ENCODE results near the gene SIL1. TPM values are rescaled to one million over a fixed set of nuclear protein-coding genes. Genes with fewer than 3 reads are reported as not detected.

The SIL1 gene
- total and polyA plus RNA-seq, 2 of the 4 experiments (the other 2 are of a cell fraction): 56.1 to 66.0 TPM

GRCh38 chr5:139141446-139142204 is 56.5 kb downstream of the SIL1 start:
- ATAC-seq (ENCODE audit: low read depth): peak; percentile 69
- CTCF ChIA-PET: interaction anchor here (0.6 to 0.7 kb wide), 2 partner anchors 163 to 531 kb away, joined by 3 to 4 read pairs; no protein-coding TSS in a partner anchor

More at GRCh38 chr5:139141446-139142204, 56.5 kb downstream of the SIL1 start:
- Histone ChIP-seq H3K18ac (ENCODE audit: low read depth, low read length) (no peak overlapping the region), H2AK9ac (replicated peaks; ENCODE audit: low read depth, low read length, poor library complexity) (no peak overlapping the region), H3K27me3 (ENCODE audit: control insufficient read depth, insufficient read depth, low read length) (no peaks in the 10 kb centered on the region), H2BK120ac (ENCODE audit: low read depth, low read length) (no peak overlapping the region), H3K4me2 (ENCODE audit: low read depth, low read length) (no peak overlapping the region), H3K4ac (ENCODE audit: low read depth, low read length) (no peak overlapping the region), H3K9me1 (ENCODE audit: insufficient read depth, low read length) (peaks cover 10% of the 10 kb centered on the region), H2BK20ac (ENCODE audit: low read depth, low read length) (no peak overlapping the region), H2AK5ac (ENCODE audit: low read depth, low read length) (no peak overlapping the region), H3K14ac (replicated peaks; ENCODE audit: low read depth, low read length) (no peak overlapping the region), H3K9ac (ENCODE audit: low read depth, low read length) (no peak overlapping the region), H2AFZ (replicated peaks; ENCODE audit: low read length, poor library complexity) (no peak overlapping the region), H3K56ac (ENCODE audit: extremely low read depth, insufficient read depth, low read length) (no peak overlapping the region), H4K91ac (ENCODE audit: insufficient read depth, low read depth, low read length) (no peak overlapping the region), H3K23ac (ENCODE audit: low read depth, low read length) (no peak overlapping the region), H3K36me3 (ENCODE audit: control insufficient read depth, insufficient read depth, low read length) (no peaks in the 10 kb centered on the region), H4K5ac (ENCODE audit: low read depth, low read length) (no peak overlapping the region), H2BK5ac (ENCODE audit: low read depth, low read length, poor library complexity, severe bottlenecking) (no peak overlapping the region), H3K4me3 (ENCODE audit: insufficient read depth, low read depth, low read length) (no peak overlapping the region), H3K27ac (ENCODE audit: insufficient read depth, low read length) (no peak overlapping the region), H4K8ac (ENCODE audit: low read depth in 2 of 2, low read length in 2 of 2) (no peak overlapping the region), H3K79me1 (ENCODE audit: low read depth in 1 of 2, low read length in 2 of 2) (peaks cover 7 to 35% of the 10 kb centered on the region in 2 experiments; a peak in 3 of 4 replicates), H2BK15ac (ENCODE audit: low read depth, low read length) (no peak overlapping the region), H3K4me1 (ENCODE audit: control insufficient read depth, insufficient read depth, low read length) (peaks cover 18% of the 10 kb centered on the region), H4K20me1 (ENCODE audit: insufficient read depth, low read length) (peaks cover 30% of the 10 kb centered on the region; the same call in 1 of the 2 replicates), H3K9me3 (ENCODE audit: control insufficient read depth, insufficient read depth, low read length) (no peaks in the 10 kb centered on the region)
- dilution Hi-C loops (cut with HindIII; ENCODE audit: low sequenced_read_pairs, unreplicated experiment): no loop called here
- POLR2A ChIA-PET (ENCODE audit: unreplicated experiment): no interaction called here
- no CpG with 5 or more reads among the region's 3 CpGs for WGBS, 2 experiments (ENCODE audit: extremely low coverage in 2 of 2, insufficient read length in 1 of 2)
- BruUV-seq (replicated peaks): no TSS peak
- intact Hi-C loops (cut with micrococcal nuclease): no loop called here
- in situ Hi-C loops (cut with MboI; ENCODE audit: low sequenced_read_pairs): no loop called here
- peak; percentile 91 for DNase-seq
- TF ChIP-seq CHD1 (IDR thresholded peaks at IDR 0.05; ENCODE audit: low read depth, low read length): no peak
- TF ChIP-seq USF2 (IDR thresholded peaks at IDR 0.05; ENCODE audit: low read depth, low read length): peak; percentile 49; the same call in 1 of the 2 replicates
- TF ChIP-seq CEBPB (IDR thresholded peaks at IDR 0.05; ENCODE audit: low read depth, low read length): peak; percentile 42; the same call in 1 of the 2 replicates
- no peak for TF ChIP-seq MAFK (IDR thresholded peaks at IDR 0.05; ENCODE audit: low read depth, low read length)
- no peak for TF ChIP-seq ELK1 (IDR thresholded peaks at IDR 0.05; ENCODE audit: borderline replicate concordance, low read depth, low read length)
